Measurements from ENCODE around the gene CPXM1.

CPXM1 gene

DNA sequence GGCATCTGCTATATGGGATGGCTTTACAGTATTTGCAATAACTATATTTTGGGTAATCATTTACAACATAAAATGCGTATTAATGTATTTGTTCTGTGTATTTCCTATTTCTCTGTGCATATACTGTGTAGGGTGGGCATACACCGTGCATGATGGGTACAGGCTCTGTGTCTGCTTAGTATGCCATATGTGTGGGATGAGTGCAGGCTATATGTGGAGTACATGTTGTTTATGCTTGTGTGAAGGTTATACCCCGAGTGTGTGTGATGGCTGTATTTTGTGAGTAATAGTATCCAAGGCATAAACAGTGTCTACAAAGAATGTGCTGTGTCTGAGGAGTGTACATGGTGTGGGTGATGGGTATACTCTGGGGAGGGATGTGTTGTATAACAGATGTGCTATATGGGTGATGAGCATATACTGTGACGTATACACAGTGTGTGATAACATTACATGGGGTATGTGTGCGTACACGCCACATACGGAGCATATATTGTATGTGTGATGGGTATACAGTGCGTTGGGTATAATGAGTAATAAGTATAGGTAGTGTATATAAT is 52.7 kb downstream of the CPXM1 start:
- no peak for DNase-seq

DNA sequence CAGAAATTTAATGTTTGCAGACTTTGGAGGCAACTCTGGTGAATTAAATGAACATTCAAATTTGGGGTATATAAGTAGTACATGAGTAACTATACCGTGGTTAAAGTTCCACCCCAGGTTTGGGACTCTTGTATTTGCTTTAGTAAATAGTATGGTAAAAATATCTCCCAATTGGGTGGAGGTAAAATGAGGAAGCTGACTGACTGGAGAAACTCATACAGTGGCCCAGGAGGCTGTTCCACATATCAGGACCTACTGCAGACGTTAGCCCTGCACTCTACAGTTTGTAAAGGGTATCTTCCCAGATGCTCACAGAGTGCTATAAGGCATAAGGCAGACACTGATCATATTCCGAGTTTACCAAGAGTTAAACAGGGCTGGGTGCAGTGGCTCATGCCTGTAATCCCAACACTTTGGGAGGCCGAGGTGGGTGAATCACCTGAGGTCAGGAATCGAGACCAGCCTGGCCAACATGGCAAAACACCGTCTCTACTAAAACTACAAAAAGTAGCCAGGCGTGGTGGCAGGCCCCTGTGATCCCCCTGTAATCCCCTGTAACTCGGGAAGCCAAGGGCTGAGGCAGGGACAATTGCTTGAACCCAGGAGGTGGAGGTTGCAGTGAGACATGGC is 53.7 kb downstream of the CPXM1 start:
- DNase-seq, result no peak

DNA sequence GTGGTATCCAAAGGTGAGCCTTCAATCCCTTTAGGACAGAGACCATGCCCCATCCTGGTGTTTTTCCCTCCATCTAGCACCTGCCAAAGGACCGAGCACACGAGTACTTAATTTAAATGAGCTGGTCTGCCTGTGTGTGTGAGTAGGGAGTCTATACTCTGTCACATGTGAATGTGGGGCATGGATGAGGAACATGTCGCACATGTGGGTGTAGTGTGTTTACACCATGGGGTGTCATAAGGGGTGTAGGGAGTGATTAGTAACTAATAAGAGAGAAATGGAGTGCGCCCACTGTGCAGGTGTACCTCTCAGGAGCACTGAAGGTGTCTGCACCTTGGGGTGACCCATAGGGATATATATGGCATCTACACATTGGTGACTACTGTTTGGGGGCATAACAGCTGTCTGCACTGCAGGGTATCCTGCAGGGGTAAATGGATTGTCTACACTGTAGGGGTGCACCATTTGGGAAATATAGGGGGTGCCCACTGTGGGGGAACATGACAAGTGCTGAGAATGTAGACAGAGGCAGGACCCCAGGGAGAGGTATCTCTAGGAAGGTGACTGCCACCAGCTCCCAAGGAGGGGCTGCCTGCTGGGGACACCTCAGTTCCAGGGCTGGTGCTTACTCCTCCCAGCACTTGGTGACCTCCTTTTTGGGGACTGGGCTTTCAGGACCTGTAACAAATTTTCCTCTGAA is 54.3 kb downstream of the CPXM1 start:
- DNase-seq, result no peak

GRCh38 chr20:2745060-2745910 is 55.1 kb downstream of the CPXM1 start:
- no peak for DNase-seq

Measured in SHP77 (cell line).